ENCODE measurements around the gene PTPRR. TPM values are rescaled to one million over a fixed set of nuclear protein-coding genes. Genes with fewer than 3 reads are reported as not detected.

Gene PTPRR
- polyA plus RNA-seq, 1 of the 3 experiments (the other 2 are of a cell fraction) = 1.4 TPM

DNA sequence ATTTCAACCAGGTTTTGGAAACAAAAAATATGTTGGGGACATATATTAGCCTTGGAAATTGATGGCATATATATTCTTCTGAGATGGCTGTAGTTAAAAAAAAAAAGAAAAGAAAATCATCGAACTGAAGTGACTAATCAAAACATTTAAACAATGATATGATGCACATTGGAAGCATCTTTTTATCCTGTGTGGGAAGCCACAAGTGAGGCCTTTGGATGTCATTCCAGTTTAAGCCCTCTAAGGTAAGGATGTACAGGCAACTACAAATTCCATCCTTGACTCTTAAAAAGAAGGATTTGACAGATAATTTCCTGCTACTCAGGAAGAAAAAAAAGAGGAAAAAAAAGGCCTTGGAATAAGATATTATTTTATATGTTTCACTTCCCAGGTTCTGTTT lies 273.7 kb downstream of the PTPRR start (continued):
- TF ChIP-seq, protein P1, sequence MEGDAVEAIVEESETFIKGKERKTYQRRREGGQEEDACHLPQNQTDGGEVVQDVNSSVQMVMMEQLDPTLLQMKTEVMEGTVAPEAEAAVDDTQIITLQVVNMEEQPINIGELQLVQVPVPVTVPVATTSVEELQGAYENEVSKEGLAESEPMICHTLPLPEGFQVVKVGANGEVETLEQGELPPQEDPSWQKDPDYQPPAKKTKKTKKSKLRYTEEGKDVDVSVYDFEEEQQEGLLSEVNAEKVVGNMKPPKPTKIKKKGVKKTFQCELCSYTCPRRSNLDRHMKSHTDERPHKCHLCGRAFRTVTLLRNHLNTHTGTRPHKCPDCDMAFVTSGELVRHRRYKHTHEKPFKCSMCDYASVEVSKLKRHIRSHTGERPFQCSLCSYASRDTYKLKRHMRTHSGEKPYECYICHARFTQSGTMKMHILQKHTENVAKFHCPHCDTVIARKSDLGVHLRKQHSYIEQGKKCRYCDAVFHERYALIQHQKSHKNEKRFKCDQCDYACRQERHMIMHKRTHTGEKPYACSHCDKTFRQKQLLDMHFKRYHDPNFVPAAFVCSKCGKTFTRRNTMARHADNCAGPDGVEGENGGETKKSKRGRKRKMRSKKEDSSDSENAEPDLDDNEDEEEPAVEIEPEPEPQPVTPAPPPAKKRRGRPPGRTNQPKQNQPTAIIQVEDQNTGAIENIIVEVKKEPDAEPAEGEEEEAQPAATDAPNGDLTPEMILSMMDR (IDR thresholded peaks at IDR 0.05) = no peak
- no peak for TF ChIP-seq SIN3A (IDR thresholded peaks at IDR 0.05; ENCODE audit: borderline replicate concordance, low read depth, low read length)
- peak; percentile 97 for TF ChIP-seq TCF12 (IDR thresholded peaks at IDR 0.05)
- TF ChIP-seq EP300 (IDR thresholded peaks at IDR 0.05; ENCODE audit: borderline replicate concordance in 1 of 2, low read depth in 1 of 2, low read length in 1 of 2) = peak; percentile 39 to 95
- TF ChIP-seq RAD21 (IDR thresholded peaks at IDR 0.05; ENCODE audit: low read length) = no peak
- peak; percentile 62; the same call in 1 of the 2 replicates for TF ChIP-seq MEF2A (IDR thresholded peaks at IDR 0.05; ENCODE audit: borderline replicate concordance, low read depth)
- TF ChIP-seq EZH2phosphoT487 (IDR thresholded peaks at IDR 0.05; ENCODE audit: borderline replicate concordance, low read depth) = no peak
- TF ChIP-seq, protein P2, sequence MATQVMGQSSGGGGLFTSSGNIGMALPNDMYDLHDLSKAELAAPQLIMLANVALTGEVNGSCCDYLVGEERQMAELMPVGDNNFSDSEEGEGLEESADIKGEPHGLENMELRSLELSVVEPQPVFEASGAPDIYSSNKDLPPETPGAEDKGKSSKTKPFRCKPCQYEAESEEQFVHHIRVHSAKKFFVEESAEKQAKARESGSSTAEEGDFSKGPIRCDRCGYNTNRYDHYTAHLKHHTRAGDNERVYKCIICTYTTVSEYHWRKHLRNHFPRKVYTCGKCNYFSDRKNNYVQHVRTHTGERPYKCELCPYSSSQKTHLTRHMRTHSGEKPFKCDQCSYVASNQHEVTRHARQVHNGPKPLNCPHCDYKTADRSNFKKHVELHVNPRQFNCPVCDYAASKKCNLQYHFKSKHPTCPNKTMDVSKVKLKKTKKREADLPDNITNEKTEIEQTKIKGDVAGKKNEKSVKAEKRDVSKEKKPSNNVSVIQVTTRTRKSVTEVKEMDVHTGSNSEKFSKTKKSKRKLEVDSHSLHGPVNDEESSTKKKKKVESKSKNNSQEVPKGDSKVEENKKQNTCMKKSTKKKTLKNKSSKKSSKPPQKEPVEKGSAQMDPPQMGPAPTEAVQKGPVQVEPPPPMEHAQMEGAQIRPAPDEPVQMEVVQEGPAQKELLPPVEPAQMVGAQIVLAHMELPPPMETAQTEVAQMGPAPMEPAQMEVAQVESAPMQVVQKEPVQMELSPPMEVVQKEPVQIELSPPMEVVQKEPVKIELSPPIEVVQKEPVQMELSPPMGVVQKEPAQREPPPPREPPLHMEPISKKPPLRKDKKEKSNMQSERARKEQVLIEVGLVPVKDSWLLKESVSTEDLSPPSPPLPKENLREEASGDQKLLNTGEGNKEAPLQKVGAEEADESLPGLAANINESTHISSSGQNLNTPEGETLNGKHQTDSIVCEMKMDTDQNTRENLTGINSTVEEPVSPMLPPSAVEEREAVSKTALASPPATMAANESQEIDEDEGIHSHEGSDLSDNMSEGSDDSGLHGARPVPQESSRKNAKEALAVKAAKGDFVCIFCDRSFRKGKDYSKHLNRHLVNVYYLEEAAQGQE (IDR thresholded peaks at IDR 0.05; ENCODE audit: low read depth, low read length) = no peak
- TF ChIP-seq FOXM1 (IDR thresholded peaks at IDR 0.05; ENCODE audit: low read depth) = peak; percentile 83
- TF ChIP-seq, protein P3, sequence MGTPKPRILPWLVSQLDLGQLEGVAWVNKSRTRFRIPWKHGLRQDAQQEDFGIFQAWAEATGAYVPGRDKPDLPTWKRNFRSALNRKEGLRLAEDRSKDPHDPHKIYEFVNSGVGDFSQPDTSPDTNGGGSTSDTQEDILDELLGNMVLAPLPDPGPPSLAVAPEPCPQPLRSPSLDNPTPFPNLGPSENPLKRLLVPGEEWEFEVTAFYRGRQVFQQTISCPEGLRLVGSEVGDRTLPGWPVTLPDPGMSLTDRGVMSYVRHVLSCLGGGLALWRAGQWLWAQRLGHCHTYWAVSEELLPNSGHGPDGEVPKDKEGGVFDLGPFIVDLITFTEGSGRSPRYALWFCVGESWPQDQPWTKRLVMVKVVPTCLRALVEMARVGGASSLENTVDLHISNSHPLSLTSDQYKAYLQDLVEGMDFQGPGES (IDR thresholded peaks at IDR 0.05; ENCODE audit: low read depth, low read length) = no peak

DNA sequence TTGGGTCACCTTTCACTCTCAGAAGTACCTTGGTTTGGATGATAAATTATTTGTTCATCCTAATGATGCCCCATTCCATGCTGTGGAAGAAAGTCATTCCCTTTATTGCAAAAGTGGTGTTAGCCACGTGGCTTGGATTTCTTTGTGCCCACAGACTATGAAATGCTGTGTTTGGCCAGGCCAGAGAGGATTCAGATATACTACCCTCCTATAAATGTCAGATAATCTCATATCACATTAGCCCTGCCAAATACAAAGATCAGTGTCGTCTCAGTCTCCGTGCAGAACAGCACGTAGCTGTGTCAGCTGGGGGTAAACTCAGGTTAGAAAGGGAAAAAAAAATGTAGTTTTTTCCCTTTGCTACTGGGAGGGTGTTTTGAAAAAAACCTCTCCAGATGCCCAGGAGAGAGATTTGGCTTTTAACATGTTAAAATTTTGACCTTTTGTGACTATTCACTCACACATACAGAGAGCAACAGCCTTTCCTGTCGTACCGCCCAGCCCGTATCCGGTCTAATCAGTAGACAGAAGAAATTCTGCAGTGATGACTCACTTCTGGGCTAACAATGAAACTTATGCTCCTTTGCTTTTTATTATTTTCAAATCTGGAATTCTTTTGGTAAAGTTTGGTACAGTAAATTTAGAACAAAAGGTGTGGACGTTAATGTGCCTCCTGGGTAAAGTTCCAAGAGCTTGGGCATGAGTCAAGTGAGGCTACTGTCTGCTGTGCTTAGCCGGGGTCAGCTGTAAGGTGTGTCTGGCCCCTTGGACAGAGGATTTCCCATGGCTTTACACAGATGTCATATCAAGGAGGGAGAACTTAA lies 274.8 kb downstream of the PTPRR start:
- H3K9me3 ChIP-seq = no peaks in the 10 kb centered on the region
- no peaks in the 10 kb centered on the region for H3K9me2 ChIP-seq
- H4K20me1 ChIP-seq (ENCODE audit: insufficient read depth) = no peaks in the 10 kb centered on the region
- no peak overlapping the region; a peak in 1 of 4 replicates for H3K4me3 ChIP-seq (ENCODE audit: low read depth in 2 of 2, low read length in 1 of 2)
- H3F3A ChIP-seq (replicated peaks; ENCODE audit: insufficient read depth) = peaks cover 42% of the 10 kb centered on the region
- H3K79me2 ChIP-seq (ENCODE audit: insufficient read depth) = no peaks in the 10 kb centered on the region
- H3K27ac ChIP-seq (ENCODE audit: low read depth in 2 of 2, low read length in 1 of 2) = peak overlapping the region; percentile 88 to 98
- peak overlapping the region; percentile 64 for H3K4me2 ChIP-seq
- H3K27me3 ChIP-seq (ENCODE audit: insufficient read depth) = no peaks in the 10 kb centered on the region
- H3K4me1 ChIP-seq (ENCODE audit: control insufficient read depth in 1 of 2, insufficient read depth in 2 of 2, low read depth in 1 of 2, low read length in 1 of 2) = peaks cover 0 to 42% of the 10 kb centered on the region in 2 experiments; a peak in 3 of 4 replicates
- peak overlapping the region; percentile 71 for H2AFZ ChIP-seq (ENCODE audit: low read depth)
- no peaks in the 10 kb centered on the region for H3K36me3 ChIP-seq (replicated peaks in 1 of 2; ENCODE audit: control insufficient read depth in 1 of 2, insufficient read depth in 2 of 2, low read length in 1 of 2)
- POLR2A ChIA-PET = no interaction called here
- peak overlapping the region; percentile 69 for H3K9ac ChIP-seq
- 12% methylated on average over 10 of the region's 10 CpGs for WGBS (ENCODE audit: low lambda C conversion rate)
- CTCF ChIA-PET = no interaction called here
- no peak for DNase-seq
- TF ChIP-seq, protein P4, sequence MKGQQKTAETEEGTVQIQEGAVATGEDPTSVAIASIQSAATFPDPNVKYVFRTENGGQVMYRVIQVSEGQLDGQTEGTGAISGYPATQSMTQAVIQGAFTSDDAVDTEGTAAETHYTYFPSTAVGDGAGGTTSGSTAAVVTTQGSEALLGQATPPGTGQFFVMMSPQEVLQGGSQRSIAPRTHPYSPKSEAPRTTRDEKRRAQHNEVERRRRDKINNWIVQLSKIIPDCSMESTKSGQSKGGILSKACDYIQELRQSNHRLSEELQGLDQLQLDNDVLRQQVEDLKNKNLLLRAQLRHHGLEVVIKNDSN (IDR thresholded peaks at IDR 0.05; ENCODE audit: borderline replicate concordance, low read depth) = no peak
- TF ChIP-seq, protein P5, sequence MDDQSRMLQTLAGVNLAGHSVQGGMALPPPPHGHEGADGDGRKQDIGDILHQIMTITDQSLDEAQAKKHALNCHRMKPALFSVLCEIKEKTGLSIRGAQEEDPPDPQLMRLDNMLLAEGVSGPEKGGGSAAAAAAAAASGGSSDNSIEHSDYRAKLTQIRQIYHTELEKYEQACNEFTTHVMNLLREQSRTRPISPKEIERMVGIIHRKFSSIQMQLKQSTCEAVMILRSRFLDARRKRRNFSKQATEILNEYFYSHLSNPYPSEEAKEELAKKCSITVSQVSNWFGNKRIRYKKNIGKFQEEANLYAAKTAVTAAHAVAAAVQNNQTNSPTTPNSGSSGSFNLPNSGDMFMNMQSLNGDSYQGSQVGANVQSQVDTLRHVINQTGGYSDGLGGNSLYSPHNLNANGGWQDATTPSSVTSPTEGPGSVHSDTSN (IDR thresholded peaks at IDR 0.05) = peak; percentile 78
- peak; percentile 82 for TF ChIP-seq NFIC (IDR thresholded peaks at IDR 0.05; ENCODE audit: borderline replicate concordance)
- TF ChIP-seq NRF1 (IDR thresholded peaks at IDR 0.05; ENCODE audit: low read depth, low read length) = no peak
- TF ChIP-seq TEAD4 (IDR thresholded peaks at IDR 0.05; ENCODE audit: borderline replicate concordance, insufficient read depth) = peak; percentile 94
- TF ChIP-seq JUND (IDR thresholded peaks at IDR 0.05) = peak; percentile 97
- no peak for TF ChIP-seq RFX5 (IDR thresholded peaks at IDR 0.05; ENCODE audit: low read length)
- TF ChIP-seq GATA2 (CRISPR knock-in tag; IDR thresholded peaks at IDR 0.05) = no peak
- TF ChIP-seq, protein P6, sequence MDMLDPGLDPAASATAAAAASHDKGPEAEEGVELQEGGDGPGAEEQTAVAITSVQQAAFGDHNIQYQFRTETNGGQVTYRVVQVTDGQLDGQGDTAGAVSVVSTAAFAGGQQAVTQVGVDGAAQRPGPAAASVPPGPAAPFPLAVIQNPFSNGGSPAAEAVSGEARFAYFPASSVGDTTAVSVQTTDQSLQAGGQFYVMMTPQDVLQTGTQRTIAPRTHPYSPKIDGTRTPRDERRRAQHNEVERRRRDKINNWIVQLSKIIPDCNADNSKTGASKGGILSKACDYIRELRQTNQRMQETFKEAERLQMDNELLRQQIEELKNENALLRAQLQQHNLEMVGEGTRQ (IDR thresholded peaks at IDR 0.05; ENCODE audit: borderline replicate concordance, low read depth, low read length) = no peak
- no peak for TF ChIP-seq RAD21 (IDR thresholded peaks at IDR 0.05; ENCODE audit: low read length)
- TF ChIP-seq, protein P7, sequence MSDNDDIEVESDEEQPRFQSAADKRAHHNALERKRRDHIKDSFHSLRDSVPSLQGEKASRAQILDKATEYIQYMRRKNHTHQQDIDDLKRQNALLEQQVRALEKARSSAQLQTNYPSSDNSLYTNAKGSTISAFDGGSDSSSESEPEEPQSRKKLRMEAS (IDR thresholded peaks at IDR 0.05; ENCODE audit: low read depth) = peak; percentile 63
- no peak for TF ChIP-seq FOXJ3 (CRISPR knock-in tag; IDR thresholded peaks at IDR 0.05)
